ENCODE results near the gene FLT4.

FLT4 gene

GRCh38 chr5:180586870-180587269 is 62.5 kb downstream of the FLT4 start:
- no peak for DNase-seq

- no peak for DNase-seq
Measured at GRCh38 chr5:180586204-180586603, 63.2 kb downstream of the FLT4 start.

GRCh38 chr5:180583738-180584137 is 65.7 kb downstream of the FLT4 start:
- no peak for DNase-seq

- no peak for DNase-seq
Measured at GRCh38 chr5:180580681-180581080, 68.7 kb downstream of the FLT4 start.

GRCh38 chr5:180575571-180575970 is 73.8 kb downstream of the FLT4 start:
- no peak for DNase-seq

- DNase-seq, result no peak
Measured at GRCh38 chr5:180568914-180569313, 80.5 kb downstream of the FLT4 start.

- no peak for DNase-seq
Measured at GRCh38 chr5:180563994-180564393, 85.4 kb downstream of the FLT4 start.

- DNase-seq, result no peak
Measured at GRCh38 chr5:180558232-180558631, 91.2 kb downstream of the FLT4 start.

- no peak for DNase-seq
Measured at GRCh38 chr5:180557217-180557809, 92.1 kb downstream of the FLT4 start.

GRCh38 chr5:180555168-180555921 is 94.1 kb downstream of the FLT4 start:
- DNase-seq, result no peak

GRCh38 chr5:180553530-180553929 is 95.9 kb downstream of the FLT4 start:
- no peak for DNase-seq
